ENCODE data around the gene PAK5. TPM values are rescaled to one million over a fixed set of nuclear protein-coding genes. Genes with fewer than 3 reads are reported as not detected.

Gene PAK5
- total and polyA plus RNA-seq, 2 experiments from 2014 or later, result 0.57 to 1.1 TPM

DNA sequence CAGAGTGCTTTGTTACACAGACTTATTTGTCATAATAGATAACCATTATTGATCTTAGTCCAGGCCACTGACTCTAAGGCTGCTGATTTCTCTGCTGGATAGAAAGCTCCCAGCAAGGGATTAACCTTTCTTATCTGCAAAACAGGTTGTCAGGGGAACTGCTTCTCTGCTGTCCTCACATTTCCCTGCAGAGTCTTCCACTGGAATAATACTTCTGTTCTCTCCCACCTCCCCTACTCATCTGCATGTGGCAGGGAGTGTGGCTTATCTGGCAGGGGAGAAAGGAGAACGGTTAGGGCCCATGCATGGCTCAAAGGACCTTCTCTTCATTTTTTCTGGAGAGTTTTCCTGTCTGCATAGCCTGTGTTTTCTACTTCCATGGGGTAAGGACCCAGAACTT is 238.3 kb downstream of the PAK5 start:
- Mint-ChIP-seq H3K27me3 (ENCODE audit: insufficient read depth, low read depth, poor library complexity) (no peaks in the 10 kb centered on the region), H3K9me3 (peaks cover 5% of the 10 kb centered on the region; the same call in 2 of the 3 replicates), H3K36me3 (ENCODE audit: low read depth) (no peaks in the 10 kb centered on the region), H3K4me1 (peaks cover 11% of the 10 kb centered on the region; the same call in 2 of the 3 replicates), H3K4me3 (no peak overlapping the region), H3K27ac (no peak overlapping the region)
- Histone ChIP-seq H3K4me3 (no peak overlapping the region), H3F3A (replicated peaks; ENCODE audit: low read depth) (no peaks in the 10 kb centered on the region), H3K27ac (ENCODE audit: low read depth) (no peak overlapping the region), H3K4me2 (no peak overlapping the region), H3K4me1 (ENCODE audit: insufficient read depth) (no peaks in the 10 kb centered on the region), H3K9me2 (ENCODE audit: insufficient read depth) (no peaks in the 10 kb centered on the region), H3K27me3 (ENCODE audit: insufficient read depth) (no peaks in the 10 kb centered on the region), H4K20me1 (replicated peaks; ENCODE audit: insufficient read depth) (no peaks in the 10 kb centered on the region), H2AFZ (no peak overlapping the region), H3K79me2 (replicated peaks; ENCODE audit: insufficient read depth) (no peaks in the 10 kb centered on the region), H3K36me3 (ENCODE audit: insufficient read depth) (no peaks in the 10 kb centered on the region)
- TF ChIP-seq EZH2 (IDR thresholded peaks at IDR 0.05; ENCODE audit: low read depth, unreplicated experiment), result no peak
- TF ChIP-seq, protein P1, sequence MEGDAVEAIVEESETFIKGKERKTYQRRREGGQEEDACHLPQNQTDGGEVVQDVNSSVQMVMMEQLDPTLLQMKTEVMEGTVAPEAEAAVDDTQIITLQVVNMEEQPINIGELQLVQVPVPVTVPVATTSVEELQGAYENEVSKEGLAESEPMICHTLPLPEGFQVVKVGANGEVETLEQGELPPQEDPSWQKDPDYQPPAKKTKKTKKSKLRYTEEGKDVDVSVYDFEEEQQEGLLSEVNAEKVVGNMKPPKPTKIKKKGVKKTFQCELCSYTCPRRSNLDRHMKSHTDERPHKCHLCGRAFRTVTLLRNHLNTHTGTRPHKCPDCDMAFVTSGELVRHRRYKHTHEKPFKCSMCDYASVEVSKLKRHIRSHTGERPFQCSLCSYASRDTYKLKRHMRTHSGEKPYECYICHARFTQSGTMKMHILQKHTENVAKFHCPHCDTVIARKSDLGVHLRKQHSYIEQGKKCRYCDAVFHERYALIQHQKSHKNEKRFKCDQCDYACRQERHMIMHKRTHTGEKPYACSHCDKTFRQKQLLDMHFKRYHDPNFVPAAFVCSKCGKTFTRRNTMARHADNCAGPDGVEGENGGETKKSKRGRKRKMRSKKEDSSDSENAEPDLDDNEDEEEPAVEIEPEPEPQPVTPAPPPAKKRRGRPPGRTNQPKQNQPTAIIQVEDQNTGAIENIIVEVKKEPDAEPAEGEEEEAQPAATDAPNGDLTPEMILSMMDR (conservative IDR thresholded peaks at IDR 0.05; ENCODE audit: low read depth in 2 of 2), result no peak
- TF ChIP-seq NANOG (IDR thresholded peaks at IDR 0.05; ENCODE audit: borderline replicate concordance), result no peak
- TF ChIP-seq ZNF114 (CRISPR knock-in tag; IDR thresholded peaks at IDR 0.05), result no peak
- no peak for TF ChIP-seq JUNB (IDR thresholded peaks at IDR 0.05; ENCODE audit: unreplicated experiment)
- no peak for DNase-seq (ENCODE audit: low spot score)
- peak; percentile 76 for ATAC-seq

DNA sequence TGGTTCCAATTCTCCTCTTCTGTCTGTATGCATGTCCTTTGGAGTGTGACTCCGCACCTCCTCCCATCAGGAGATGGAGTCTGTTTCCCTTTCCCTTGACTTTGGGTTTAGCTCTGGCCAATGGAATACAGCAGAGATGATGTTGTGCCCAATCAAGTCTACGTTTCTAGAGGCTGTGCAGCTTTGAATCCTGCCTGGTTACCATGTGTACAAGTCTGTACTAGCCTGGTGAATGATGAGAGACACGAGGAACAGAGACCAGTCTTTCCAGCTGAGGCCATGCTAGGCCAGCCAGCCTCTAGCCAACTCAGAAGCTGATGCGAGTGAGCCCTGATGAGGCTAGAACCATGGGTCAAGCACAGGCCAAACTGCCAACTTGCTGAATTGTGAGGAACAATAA is 241.3 kb downstream of the PAK5 start:
- Mint-ChIP-seq H3K9me3 (peaks cover 5% of the 10 kb centered on the region; the same call in 2 of the 3 replicates), H3K27me3 (ENCODE audit: insufficient read depth, low read depth, poor library complexity) (no peaks in the 10 kb centered on the region), H3K4me3 (no peak overlapping the region), H3K36me3 (ENCODE audit: low read depth) (no peaks in the 10 kb centered on the region), H3K4me1 (peaks cover 11% of the 10 kb centered on the region; the same call in 2 of the 3 replicates), H3K27ac (no peak overlapping the region)
- H3F3A ChIP-seq (replicated peaks; ENCODE audit: low read depth), result no peaks in the 10 kb centered on the region
- H2AFZ ChIP-seq, result no peak overlapping the region
- TF ChIP-seq STAT1 (IDR thresholded peaks at IDR 0.05; ENCODE audit: unreplicated experiment), result no peak
- TF ChIP-seq EZH2 (IDR thresholded peaks at IDR 0.05; ENCODE audit: low read depth, unreplicated experiment), result no peak
- TF ChIP-seq POLR2AphosphoS5 (IDR thresholded peaks at IDR 0.05; ENCODE audit: low read depth), result no peak
- no peak for TF ChIP-seq ZNF114 (CRISPR knock-in tag; IDR thresholded peaks at IDR 0.05)
- no peak for TF ChIP-seq JUNB (IDR thresholded peaks at IDR 0.05; ENCODE audit: unreplicated experiment)
- H3K36me3 ChIP-seq (ENCODE audit: insufficient read depth), result no peaks in the 10 kb centered on the region
- H3K27me3 ChIP-seq (ENCODE audit: insufficient read depth), result no peaks in the 10 kb centered on the region
- H3K79me2 ChIP-seq (replicated peaks; ENCODE audit: insufficient read depth), result no peaks in the 10 kb centered on the region
- no peaks in the 10 kb centered on the region for H3K4me1 ChIP-seq (ENCODE audit: insufficient read depth)
- H3K4me2 ChIP-seq, result no peak overlapping the region
- ATAC-seq, result no peak
- H4K20me1 ChIP-seq (replicated peaks; ENCODE audit: insufficient read depth), result no peaks in the 10 kb centered on the region
- no peak for DNase-seq (ENCODE audit: low spot score)
- no peak overlapping the region for H3K4me3 ChIP-seq
- H3K27ac ChIP-seq (ENCODE audit: low read depth), result no peak overlapping the region
- H3K9me2 ChIP-seq (ENCODE audit: insufficient read depth), result no peaks in the 10 kb centered on the region

DNA sequence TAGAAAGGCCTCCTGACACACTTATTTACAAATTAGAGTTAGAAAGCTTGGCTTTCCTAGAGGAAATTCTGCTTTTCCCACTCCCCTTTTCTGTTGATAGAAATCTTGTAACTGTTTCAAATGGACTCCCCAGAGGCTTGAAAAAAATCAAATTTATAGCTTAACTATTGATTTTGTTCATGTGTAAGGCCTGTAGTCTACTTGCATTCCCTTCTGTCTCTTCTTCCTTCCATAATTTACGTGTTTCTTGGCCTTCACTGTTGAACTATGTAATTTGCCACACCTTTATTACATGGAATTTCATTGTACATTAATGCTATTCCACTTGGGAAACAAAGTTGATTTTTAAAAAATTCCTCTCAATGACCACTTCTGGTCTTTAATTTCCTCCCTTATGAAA is 243.1 kb downstream of the PAK5 start:
- ATAC-seq, result no peak
- Histone ChIP-seq H3K27me3 (ENCODE audit: insufficient read depth) (no peaks in the 10 kb centered on the region), H3K36me3 (ENCODE audit: insufficient read depth) (no peaks in the 10 kb centered on the region), H3K27ac (ENCODE audit: low read depth) (no peak overlapping the region), H3K9me2 (ENCODE audit: insufficient read depth) (no peaks in the 10 kb centered on the region), H3K4me3 (no peak overlapping the region), H3K79me2 (replicated peaks; ENCODE audit: insufficient read depth) (no peaks in the 10 kb centered on the region), H4K20me1 (replicated peaks; ENCODE audit: insufficient read depth) (no peaks in the 10 kb centered on the region), H3F3A (replicated peaks; ENCODE audit: low read depth) (no peaks in the 10 kb centered on the region), H3K4me2 (no peak overlapping the region), H3K4me1 (ENCODE audit: insufficient read depth) (no peaks in the 10 kb centered on the region), H2AFZ (no peak overlapping the region)
- DNase-seq (ENCODE audit: low spot score), result no peak
- no peaks in the 10 kb centered on the region for H3K36me3 Mint-ChIP-seq (ENCODE audit: low read depth)
- H3K4me1 Mint-ChIP-seq, result peaks cover 10% of the 10 kb centered on the region; the same call in 2 of the 3 replicates
- no peak overlapping the region for H3K4me3 Mint-ChIP-seq
- H3K27me3 Mint-ChIP-seq (ENCODE audit: insufficient read depth, low read depth, poor library complexity), result no peaks in the 10 kb centered on the region
- H3K27ac Mint-ChIP-seq, result no peak overlapping the region
- H3K9me3 Mint-ChIP-seq, result peaks cover 5% of the 10 kb centered on the region; the same call in 2 of the 3 replicates
- TF ChIP-seq, protein P2, sequence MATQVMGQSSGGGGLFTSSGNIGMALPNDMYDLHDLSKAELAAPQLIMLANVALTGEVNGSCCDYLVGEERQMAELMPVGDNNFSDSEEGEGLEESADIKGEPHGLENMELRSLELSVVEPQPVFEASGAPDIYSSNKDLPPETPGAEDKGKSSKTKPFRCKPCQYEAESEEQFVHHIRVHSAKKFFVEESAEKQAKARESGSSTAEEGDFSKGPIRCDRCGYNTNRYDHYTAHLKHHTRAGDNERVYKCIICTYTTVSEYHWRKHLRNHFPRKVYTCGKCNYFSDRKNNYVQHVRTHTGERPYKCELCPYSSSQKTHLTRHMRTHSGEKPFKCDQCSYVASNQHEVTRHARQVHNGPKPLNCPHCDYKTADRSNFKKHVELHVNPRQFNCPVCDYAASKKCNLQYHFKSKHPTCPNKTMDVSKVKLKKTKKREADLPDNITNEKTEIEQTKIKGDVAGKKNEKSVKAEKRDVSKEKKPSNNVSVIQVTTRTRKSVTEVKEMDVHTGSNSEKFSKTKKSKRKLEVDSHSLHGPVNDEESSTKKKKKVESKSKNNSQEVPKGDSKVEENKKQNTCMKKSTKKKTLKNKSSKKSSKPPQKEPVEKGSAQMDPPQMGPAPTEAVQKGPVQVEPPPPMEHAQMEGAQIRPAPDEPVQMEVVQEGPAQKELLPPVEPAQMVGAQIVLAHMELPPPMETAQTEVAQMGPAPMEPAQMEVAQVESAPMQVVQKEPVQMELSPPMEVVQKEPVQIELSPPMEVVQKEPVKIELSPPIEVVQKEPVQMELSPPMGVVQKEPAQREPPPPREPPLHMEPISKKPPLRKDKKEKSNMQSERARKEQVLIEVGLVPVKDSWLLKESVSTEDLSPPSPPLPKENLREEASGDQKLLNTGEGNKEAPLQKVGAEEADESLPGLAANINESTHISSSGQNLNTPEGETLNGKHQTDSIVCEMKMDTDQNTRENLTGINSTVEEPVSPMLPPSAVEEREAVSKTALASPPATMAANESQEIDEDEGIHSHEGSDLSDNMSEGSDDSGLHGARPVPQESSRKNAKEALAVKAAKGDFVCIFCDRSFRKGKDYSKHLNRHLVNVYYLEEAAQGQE (IDR thresholded peaks at IDR 0.05; ENCODE audit: unreplicated experiment), result no peak
- no peak for TF ChIP-seq ZNF331 (CRISPR knock-in tag; IDR thresholded peaks at IDR 0.05; ENCODE audit: low read depth)
- no peak for TF ChIP-seq POLR2AphosphoS5 (IDR thresholded peaks at IDR 0.05; ENCODE audit: low read depth)
- no peak for TF ChIP-seq STAT1 (IDR thresholded peaks at IDR 0.05; ENCODE audit: unreplicated experiment)
- TF ChIP-seq, protein P3, sequence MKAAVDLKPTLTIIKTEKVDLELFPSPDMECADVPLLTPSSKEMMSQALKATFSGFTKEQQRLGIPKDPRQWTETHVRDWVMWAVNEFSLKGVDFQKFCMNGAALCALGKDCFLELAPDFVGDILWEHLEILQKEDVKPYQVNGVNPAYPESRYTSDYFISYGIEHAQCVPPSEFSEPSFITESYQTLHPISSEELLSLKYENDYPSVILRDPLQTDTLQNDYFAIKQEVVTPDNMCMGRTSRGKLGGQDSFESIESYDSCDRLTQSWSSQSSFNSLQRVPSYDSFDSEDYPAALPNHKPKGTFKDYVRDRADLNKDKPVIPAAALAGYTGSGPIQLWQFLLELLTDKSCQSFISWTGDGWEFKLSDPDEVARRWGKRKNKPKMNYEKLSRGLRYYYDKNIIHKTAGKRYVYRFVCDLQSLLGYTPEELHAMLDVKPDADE (IDR thresholded peaks at IDR 0.05), result no peak
- no peak for TF ChIP-seq EZH2 (IDR thresholded peaks at IDR 0.05; ENCODE audit: low read depth, unreplicated experiment)
- no peak for TF ChIP-seq ZNF114 (CRISPR knock-in tag; IDR thresholded peaks at IDR 0.05)
